SK-N-SH (cell line): ENCODE results near the gene OTUB1. TPM values are rescaled to one million over a fixed set of nuclear protein-coding genes. Genes with fewer than 3 reads are reported as not detected.

ENCODE experiments used
- CTCF ChIA-PET: fragments of 300-600, 350-600 bp; formaldehyde crosslinking; extraction: SDS; loops from one replicate; lab custom pipeline; 2021; lab: Yijun Ruan, JAX
- POLR2A ChIA-PET: fragments of 350-600 bp; sonication (Branson Sonifier 250); formaldehyde crosslinking; extraction: SDS; loops from one replicate; lab custom pipeline; 2020; ENCODE audit warnings: antibody characterized with exemption, inconsistent platforms; lab: Yijun Ruan, JAX
- DNase-seq: peaks from one replicate; pipeline ENCODE4 v3.0.0; 2012
- H2AFZ ChIP-seq: fragments of 200-600 bp; sonication (generic); 2 replicates; pipeline ENCODE4 v1.8.1; 2016; ENCODE audit warnings: antibody characterized with exemption, mild to moderate bottlenecking, low read depth
- H3F3A ChIP-seq: fragments of 200-600 bp; sonication (generic); replicated peaks from 2 replicates; pipeline ENCODE3; 2016; ENCODE audit warnings: antibody characterized with exemption, mild to moderate bottlenecking; ENCODE audit not compliant: insufficient read depth
- H3K27ac ChIP-seq, 2 experiments: fragments of 200-500 bp in 1 of 2; fragments of 200-600 bp in 1 of 2; sonication (Bioruptor generic) in 1 of 2; sonication (generic), shearing (Covaris generic) in 1 of 2; 2 replicates each; pipeline versions ENCODE4 v1.5.1 to v1.6.1; 2014 to 2016; ENCODE audit warnings: low read depth in 2 of 2, inconsistent platforms in 1 of 2, low read length in 1 of 2, mild to moderate bottlenecking in 1 of 2, mixed read lengths in 1 of 2
- H3K27me3 ChIP-seq: fragments of 200-600 bp; sonication (generic), shearing (Covaris generic); 2 replicates; pipeline ENCODE4 v1.6.1; 2016; ENCODE audit warnings: mixed run types; ENCODE audit not compliant: insufficient read depth
- H3K36me3 ChIP-seq, 2 experiments: fragments of 200-500 bp in 1 of 2; fragments of 200-600 bp in 1 of 2; sonication (Bioruptor generic) in 1 of 2; sonication (generic) in 1 of 2; replicated peaks in 1 of 2; 2 replicates each; pipeline versions ENCODE3 to v1.5.1; 2014 to 2016; ENCODE audit warnings: low read length in 1 of 2, mild to moderate bottlenecking in 1 of 2; ENCODE audit not compliant: insufficient read depth in 2 of 2, control insufficient read depth in 1 of 2
- H3K4me1 ChIP-seq, 2 experiments: fragments of 200-500 bp in 1 of 2; fragments of 200-600 bp in 1 of 2; sonication (Bioruptor generic) in 1 of 2; sonication (generic), shearing (Covaris generic) in 1 of 2; 2 replicates each; pipeline versions ENCODE4 v1.5.1 to v1.6.1; 2014 to 2016; ENCODE audit warnings: low read depth in 1 of 2, low read length in 1 of 2, mixed run types in 1 of 2; ENCODE audit not compliant: insufficient read depth in 2 of 2, control insufficient read depth in 1 of 2
- H3K4me2 ChIP-seq: fragments of 200-600 bp; sonication (generic), shearing (Covaris generic); 2 replicates; pipeline ENCODE4 v1.6.1; 2017; ENCODE audit warnings: mixed run types
- H3K4me3 ChIP-seq, 2 experiments: fragments of 200-500 bp in 1 of 2; fragments of 200-600 bp in 1 of 2; sonication (Bioruptor generic) in 1 of 2; sonication (generic), shearing (Covaris generic) in 1 of 2; 2 replicates each; pipeline versions ENCODE4 v1.5.1 to v1.8.1; 2014 to 2016; ENCODE audit warnings: low read depth in 2 of 2, inconsistent platforms in 1 of 2, low read length in 1 of 2, mild to moderate bottlenecking in 1 of 2, mixed read lengths in 1 of 2, moderate library complexity in 1 of 2
- H3K79me2 ChIP-seq: fragments of 200-600 bp; sonication (generic); 2 replicates; pipeline ENCODE4 v1.8.1; 2017; ENCODE audit warnings: mild to moderate bottlenecking; ENCODE audit not compliant: insufficient read depth
- H3K9ac ChIP-seq: fragments of 200-600 bp; sonication (generic); 2 replicates; pipeline ENCODE4 v1.6.1; 2017; ENCODE audit warnings: mixed run types
- H3K9me2 ChIP-seq: fragments of 200-600 bp; sonication (generic); 2 replicates; pipeline ENCODE4 v1.6.1; 2017; ENCODE audit warnings: mixed run types
- H3K9me3 ChIP-seq: fragments of 200-600 bp; sonication (generic); 2 replicates; pipeline ENCODE4 v1.6.1; 2017; ENCODE audit warnings: mixed run types, mild to moderate bottlenecking, moderate library complexity
- H4K20me1 ChIP-seq: fragments of 200-600 bp; sonication (generic); 2 replicates; pipeline ENCODE4 v1.6.1; 2017; ENCODE audit warnings: mild to moderate bottlenecking, mixed run types; ENCODE audit not compliant: insufficient read depth
- CHD2 ChIP-seq: fragments of 150-350 bp; IDR thresholded peaks from 2 replicates; pipeline ENCODE4 v1.6.1; 2018; ENCODE audit warnings: low read length; ENCODE audit not compliant: partially characterized antibody
- ELF1 ChIP-seq: IDR thresholded peaks from 2 replicates; pipeline ENCODE4 v1.4.0; 2012
- EZH2phosphoT487 ChIP-seq: fragments of 200-600 bp; sonication (generic); IDR thresholded peaks from 2 replicates; pipeline ENCODE4 v1.6.1; 2017; ENCODE audit warnings: low read depth, mixed run types, mild to moderate bottlenecking, antibody characterized with exemption, moderate library complexity, borderline replicate concordance
- FOSL2 ChIP-seq: IDR thresholded peaks from 2 replicates; pipeline ENCODE4 v1.4.0; 2012; ENCODE audit warnings: low read depth, mild to moderate bottlenecking, moderate library complexity, borderline replicate concordance
- FOXJ3 ChIP-seq: sonication (generic); formaldehyde crosslinking; IDR thresholded peaks from 2 replicates; pipeline ENCODE4 v1.5.1; 2020; ENCODE audit warnings: mild to moderate bottlenecking, missing genetic modification reagents
- FOXM1 ChIP-seq: IDR thresholded peaks from 2 replicates; pipeline ENCODE4 v1.4.0; 2012; ENCODE audit warnings: low read depth, mild to moderate bottlenecking
- NFIC ChIP-seq: IDR thresholded peaks from 2 replicates; pipeline ENCODE4 v1.4.0; 2012; ENCODE audit warnings: borderline replicate concordance
- NRF1 ChIP-seq: IDR thresholded peaks from 2 replicates; pipeline ENCODE4 v1.6.1; 2012; ENCODE audit warnings: low read depth, mild to moderate bottlenecking, low read length
- RAD21 ChIP-seq: IDR thresholded peaks from 2 replicates; pipeline ENCODE4 v1.6.1; 2012; ENCODE audit warnings: mild to moderate bottlenecking, low read length
- RCOR1 ChIP-seq: fragments of 150-350 bp; IDR thresholded peaks from 2 replicates; pipeline ENCODE4 v1.6.1; 2017; ENCODE audit warnings: antibody characterized with exemption, low read length
- RFX5 ChIP-seq: IDR thresholded peaks from 2 replicates; pipeline ENCODE4 v1.6.1; 2012; ENCODE audit warnings: mild to moderate bottlenecking, improper control_type of control experiment, low read length
- RXRA ChIP-seq: IDR thresholded peaks from 2 replicates; pipeline ENCODE4 v1.4.0; 2012; ENCODE audit warnings: low read depth, mild to moderate bottlenecking, borderline replicate concordance
- SIN3A ChIP-seq: IDR thresholded peaks from 2 replicates; pipeline ENCODE4 v1.6.1; 2012; ENCODE audit warnings: low read depth, mild to moderate bottlenecking, low read length, moderate library complexity, borderline replicate concordance
- TAF1 ChIP-seq: IDR thresholded peaks from 2 replicates; pipeline ENCODE4 v1.6.1; 2012; ENCODE audit warnings: low read depth, mild to moderate bottlenecking, low read length, moderate library complexity, borderline replicate concordance
- TEAD4 ChIP-seq: IDR thresholded peaks from 2 replicates; pipeline ENCODE4 v1.4.0; 2012; ENCODE audit warnings: mild to moderate bottlenecking, borderline replicate concordance; ENCODE audit not compliant: insufficient read depth
- WGBS: methylation state at CpG from one replicate; pipeline ENCODE4 v1.1.6; 2017; ENCODE audit warnings: low lambda C conversion rate; 5-methylcytosine and 5-hydroxymethylcytosine counted together
- polyA plus RNA-seq, 3 experiments: library from polyadenylated mRNA; depleted of rRNA; stranded (reverse); fragments of >200 nt; gene quantifications; 2 replicates each; pipeline ENCODE4 v1.2.3, GENCODE V29; 2012
- TF ChIP-seq, protein P1 (sequence below): IDR thresholded peaks from 2 replicates; pipeline ENCODE4 v1.4.0; 2012; ENCODE audit warnings: low read depth, borderline replicate concordance
- TF ChIP-seq, protein P2 (sequence below): IDR thresholded peaks from 2 replicates; pipeline ENCODE4 v1.4.0; 2012; ENCODE audit warnings: low read depth
- TF ChIP-seq, protein P3 (sequence below): IDR thresholded peaks from 2 replicates; pipeline ENCODE4 v1.4.0; 2012; ENCODE audit warnings: low read depth, borderline replicate concordance

The OTUB1 gene
- polyA plus RNA-seq, 1 of the 3 experiments (the other 2 are of a cell fraction), result 183 TPM

DNA sequence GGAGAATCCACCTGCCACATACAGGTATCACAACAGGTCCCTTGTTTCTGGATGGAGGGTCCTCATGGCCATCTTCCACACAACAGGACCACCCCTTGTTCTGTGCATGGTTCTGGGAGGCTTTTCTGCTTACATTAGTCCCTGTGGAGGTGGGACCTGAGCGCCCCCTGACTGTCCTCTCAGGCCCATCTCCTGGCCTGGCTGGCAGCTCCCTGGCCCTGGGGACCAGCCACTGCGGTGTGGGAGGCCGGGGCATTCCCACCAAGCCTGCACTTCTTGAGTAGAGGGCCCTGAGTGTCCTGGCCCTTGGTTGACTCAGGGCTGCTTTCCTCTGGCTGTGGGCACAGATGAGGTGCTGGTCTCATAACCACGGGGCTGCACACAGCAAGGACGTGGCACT is 6.8 kb upstream of the OTUB1 start:
- ChIA-PET CTCF (no interaction called here), POLR2A (interaction anchor here (0.7 kb wide), 1 partner anchor 36 kb away, joined by 6 read pairs; no protein-coding TSS in a partner anchor)
- no peaks in the 10 kb centered on the region for H3K27me3 ChIP-seq
- no peak overlapping the region for H3K4me3 ChIP-seq
- H3K9ac ChIP-seq, result no peak overlapping the region
- no peak for TF ChIP-seq RAD21
- TF ChIP-seq SIN3A, result no peak
- TF ChIP-seq FOXJ3 (CRISPR knock-in tag), result no peak
- TF ChIP-seq FOSL2, result no peak
- TF ChIP-seq EZH2phosphoT487, result no peak
- no peak for TF ChIP-seq TAF1
- TF ChIP-seq, protein P1, sequence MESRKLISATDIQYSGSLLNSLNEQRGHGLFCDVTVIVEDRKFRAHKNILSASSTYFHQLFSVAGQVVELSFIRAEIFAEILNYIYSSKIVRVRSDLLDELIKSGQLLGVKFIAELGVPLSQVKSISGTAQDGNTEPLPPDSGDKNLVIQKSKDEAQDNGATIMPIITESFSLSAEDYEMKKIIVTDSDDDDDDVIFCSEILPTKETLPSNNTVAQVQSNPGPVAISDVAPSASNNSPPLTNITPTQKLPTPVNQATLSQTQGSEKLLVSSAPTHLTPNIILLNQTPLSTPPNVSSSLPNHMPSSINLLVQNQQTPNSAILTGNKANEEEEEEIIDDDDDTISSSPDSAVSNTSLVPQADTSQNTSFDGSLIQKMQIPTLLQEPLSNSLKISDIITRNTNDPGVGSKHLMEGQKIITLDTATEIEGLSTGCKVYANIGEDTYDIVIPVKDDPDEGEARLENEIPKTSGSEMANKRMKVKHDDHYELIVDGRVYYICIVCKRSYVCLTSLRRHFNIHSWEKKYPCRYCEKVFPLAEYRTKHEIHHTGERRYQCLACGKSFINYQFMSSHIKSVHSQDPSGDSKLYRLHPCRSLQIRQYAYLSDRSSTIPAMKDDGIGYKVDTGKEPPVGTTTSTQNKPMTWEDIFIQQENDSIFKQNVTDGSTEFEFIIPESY, result no peak
- TF ChIP-seq, protein P2, sequence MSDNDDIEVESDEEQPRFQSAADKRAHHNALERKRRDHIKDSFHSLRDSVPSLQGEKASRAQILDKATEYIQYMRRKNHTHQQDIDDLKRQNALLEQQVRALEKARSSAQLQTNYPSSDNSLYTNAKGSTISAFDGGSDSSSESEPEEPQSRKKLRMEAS, result no peak
- TF ChIP-seq RXRA, result no peak
- no peak for TF ChIP-seq RCOR1
- no peak for TF ChIP-seq FOXM1
- TF ChIP-seq CHD2, result no peak
- no peak for TF ChIP-seq RFX5
- 94% methylated on average over 3 of the region's 5 CpGs for WGBS
- H3K36me3 ChIP-seq, result peaks cover 0 to 6% of the 10 kb centered on the region in 2 experiments
- H4K20me1 ChIP-seq, result peaks cover 12% of the 10 kb centered on the region
- H3K9me2 ChIP-seq, result no peaks in the 10 kb centered on the region
- H3K79me2 ChIP-seq, result peaks cover 85% of the 10 kb centered on the region
- no peak overlapping the region for H3K27ac ChIP-seq
- peaks cover 5% of the 10 kb centered on the region for H3F3A ChIP-seq
- H2AFZ ChIP-seq, result no peak overlapping the region
- no peak for DNase-seq
- no peak overlapping the region for H3K4me2 ChIP-seq
- H3K9me3 ChIP-seq, result no peaks in the 10 kb centered on the region
- peaks cover 11 to 15% of the 10 kb centered on the region in 2 experiments; a peak in 2 of 4 replicates for H3K4me1 ChIP-seq

DNA sequence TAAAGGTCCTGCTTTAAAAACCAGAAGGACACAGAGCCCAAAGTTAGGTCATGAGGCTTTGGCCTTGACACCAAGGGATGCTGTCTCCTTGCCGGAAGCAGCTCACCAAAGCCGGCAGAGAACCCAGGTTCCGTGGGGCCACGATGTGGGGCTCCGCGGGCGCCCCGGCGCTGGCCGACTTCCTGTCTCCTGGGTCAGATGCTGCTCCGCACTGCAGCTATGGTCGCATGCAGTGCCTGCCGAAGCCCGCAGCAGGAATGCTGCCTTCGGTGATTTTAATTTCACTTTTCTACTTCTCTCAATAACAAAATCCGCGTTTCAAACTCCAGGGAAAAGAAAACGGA is 454 bp upstream of the OTUB1 start:
- no peaks in the 10 kb centered on the region for H3K27me3 ChIP-seq
- WGBS, result 5% methylated on average over 18 of the region's 18 CpGs
- H2AFZ ChIP-seq, result peak overlapping the region; percentile 94
- peak overlapping the region; percentile 92 for H3K9ac ChIP-seq
- ChIA-PET CTCF (interaction anchor here (0.7 to 0.9 kb wide), 3 partner anchors 31 to 160 kb away, joined by 3 to 4 read pairs (median 3); no protein-coding TSS in a partner anchor), POLR2A (interaction anchor here (0.6 kb wide), 1 partner anchor 9 kb away, joined by 3 read pairs; no protein-coding TSS in a partner anchor)
- peak overlapping the region; percentile 81 to 93 for H3K27ac ChIP-seq
- H3K4me1 ChIP-seq, result peaks cover 7 to 17% of the 10 kb centered on the region in 2 experiments
- no peaks in the 10 kb centered on the region for H3K9me3 ChIP-seq
- no peaks in the 10 kb centered on the region for H3K9me2 ChIP-seq
- peaks cover 62% of the 10 kb centered on the region for H3K79me2 ChIP-seq
- H3K4me3 ChIP-seq, result peak overlapping the region; percentile 79 to 93
- peaks cover 11% of the 10 kb centered on the region for H3F3A ChIP-seq
- TF ChIP-seq RCOR1, result no peak
- TF ChIP-seq, protein P3, sequence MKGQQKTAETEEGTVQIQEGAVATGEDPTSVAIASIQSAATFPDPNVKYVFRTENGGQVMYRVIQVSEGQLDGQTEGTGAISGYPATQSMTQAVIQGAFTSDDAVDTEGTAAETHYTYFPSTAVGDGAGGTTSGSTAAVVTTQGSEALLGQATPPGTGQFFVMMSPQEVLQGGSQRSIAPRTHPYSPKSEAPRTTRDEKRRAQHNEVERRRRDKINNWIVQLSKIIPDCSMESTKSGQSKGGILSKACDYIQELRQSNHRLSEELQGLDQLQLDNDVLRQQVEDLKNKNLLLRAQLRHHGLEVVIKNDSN, result no peak
- no peak for TF ChIP-seq ELF1
- no peak for TF ChIP-seq TEAD4
- no peak for TF ChIP-seq RXRA
- TF ChIP-seq CHD2, result no peak
- TF ChIP-seq NRF1, result no peak
- TF ChIP-seq, protein P1, result no peak
- TF ChIP-seq NFIC, result no peak
- DNase-seq, result peak; percentile 60
- H3K36me3 ChIP-seq, result peaks cover 9 to 13% of the 10 kb centered on the region in 2 experiments
- peaks cover 11% of the 10 kb centered on the region for H4K20me1 ChIP-seq
- H3K4me2 ChIP-seq, result peak overlapping the region; percentile 93
